Measurements from ENCODE around the gene TTC36. TPM values are rescaled to one million over a fixed set of nuclear protein-coding genes. Genes with fewer than 3 reads are reported as not detected.

TTC36 gene
- total RNA-seq, 1 experiment from 2014 or later = 1.2 TPM

- H3K36me3 ChIP-seq (ENCODE audit: control insufficient read depth, insufficient read depth, low read length) = peaks cover 73% of the 10 kb centered on the region
- no peaks in the 10 kb centered on the region for H3K9me3 ChIP-seq (ENCODE audit: control insufficient read depth, insufficient read depth, low read depth, low read length)
- ChIA-PET CTCF (no interaction called here), POLR2A (no interaction called here)
- no peak overlapping the region for H3K4me3 ChIP-seq (ENCODE audit: low read depth in 2 of 2, low read length in 2 of 2)
- ATAC-seq = no peak
- H3K27ac ChIP-seq (ENCODE audit: low read length) = no peak overlapping the region
- H3K4me1 ChIP-seq (ENCODE audit: control insufficient read depth, insufficient read depth, low read length) = no peaks in the 10 kb centered on the region
- in situ Hi-C loops (cut with HindIII; ENCODE audit: low pct_unique_long_range_greater_than_20kb, low sequenced_read_pairs) (no loop called here), intact Hi-C loops (cut with micrococcal nuclease; ENCODE audit: unreplicated experiment) (no loop called here)
- no TSS peak for BruUV-seq (replicated peaks)
- no peak for TF ChIP-seq POLR2AphosphoS5 (IDR thresholded peaks at IDR 0.05; ENCODE audit: low read depth, low read length)
- no peak for TF ChIP-seq REST (IDR thresholded peaks at IDR 0.05; ENCODE audit: insufficient read depth in 1 of 2, low read depth in 2 of 2, low read length in 1 of 2)
- no peak for TF ChIP-seq TCF7L2 (IDR thresholded peaks at IDR 0.05; ENCODE audit: low read depth, low read length)
- no peak for TF ChIP-seq CTCF (IDR thresholded peaks at IDR 0.05)
- TF ChIP-seq SIN3A (IDR thresholded peaks at IDR 0.05; ENCODE audit: borderline replicate concordance, insufficient read depth, low read depth, low read length) = no peak
- H3K27me3 ChIP-seq (ENCODE audit: control insufficient read depth, insufficient read depth, low read length) = no peaks in the 10 kb centered on the region
- DNase-seq (ENCODE audit: low read depth, low spot score) = no peak
Observed at GRCh38 chr11:118514103-118514502, 13.2 kb upstream of the TTC36 start.

GRCh38 chr11:118519549-118519948 lies 7.7 kb upstream of the TTC36 start:
- intact Hi-C loops (cut with micrococcal nuclease; ENCODE audit: unreplicated experiment) = no loop called here
- DNase-seq (ENCODE audit: low read depth, low spot score) = no peak
- Histone ChIP-seq H3K27me3 (ENCODE audit: control insufficient read depth, insufficient read depth, low read length) (no peaks in the 10 kb centered on the region), H3K9me3 (ENCODE audit: control insufficient read depth, insufficient read depth, low read depth, low read length) (no peaks in the 10 kb centered on the region), H3K36me3 (ENCODE audit: control insufficient read depth, insufficient read depth, low read length) (peaks cover 57% of the 10 kb centered on the region), H3K27ac (ENCODE audit: low read length) (no peak overlapping the region), H3K4me1 (ENCODE audit: control insufficient read depth, insufficient read depth, low read length) (no peaks in the 10 kb centered on the region), H3K4me3 (ENCODE audit: low read depth in 2 of 2, low read length in 2 of 2) (no peak overlapping the region)
- BruUV-seq (replicated peaks) = no TSS peak
- TF ChIP-seq POLR2AphosphoS5 (IDR thresholded peaks at IDR 0.05; ENCODE audit: low read depth, low read length) (no peak), TCF7L2 (IDR thresholded peaks at IDR 0.05; ENCODE audit: low read depth, low read length) (no peak), REST (IDR thresholded peaks at IDR 0.05; ENCODE audit: insufficient read depth in 1 of 2, low read depth in 2 of 2, low read length in 1 of 2) (no peak), CTCF (IDR thresholded peaks at IDR 0.05) (no peak), SIN3A (IDR thresholded peaks at IDR 0.05; ENCODE audit: borderline replicate concordance, insufficient read depth, low read depth, low read length) (no peak)
- no peak for ATAC-seq
- ChIA-PET CTCF (no interaction called here), POLR2A (no interaction called here)
- in situ Hi-C loops (cut with HindIII; ENCODE audit: low pct_unique_long_range_greater_than_20kb, low sequenced_read_pairs) = no loop called here

Data from Panc1 (cell line).